H9 (cell line): ENCODE data around the gene PIGS. TPM values are rescaled to one million over a fixed set of nuclear protein-coding genes. Genes with fewer than 3 reads are reported as not detected.

Source experiments
- DNase-seq: peaks from one replicate; pipeline ENCODE4 v3.0.0-alpha.2; 2017
- H2AFZ ChIP-seq: one replicate; pipeline ENCODE4 v1.6.1; 2013; ENCODE audit warnings: mild to moderate bottlenecking, low read length, control low read depth, moderate library complexity
- H2AK5ac ChIP-seq: 2 replicates; pipeline ENCODE4 v1.6.1; 2013; ENCODE audit warnings: low read length, control low read depth, mixed read lengths; ENCODE audit not compliant: insufficient read length
- H2BK120ac ChIP-seq: one replicate; pipeline ENCODE4 v1.6.1; 2013; ENCODE audit warnings: low read depth, mild to moderate bottlenecking, low read length, control low read depth, inconsistent platforms; ENCODE audit not compliant: poor library complexity, severe bottlenecking
- H2BK12ac ChIP-seq: 2 replicates; pipeline ENCODE4 v1.6.1; 2013; ENCODE audit warnings: low read length, control low read depth, mixed read lengths, low read depth; ENCODE audit not compliant: insufficient read length
- H2BK15ac ChIP-seq: 2 replicates; pipeline ENCODE4 v1.6.1; 2013; ENCODE audit warnings: low read depth, low read length, control low read depth
- H2BK20ac ChIP-seq: one replicate; pipeline ENCODE4 v1.6.1; 2013; ENCODE audit warnings: low read depth, mild to moderate bottlenecking, low read length, control low read depth, inconsistent platforms; ENCODE audit not compliant: poor library complexity, severe bottlenecking
- H2BK5ac ChIP-seq: 2 replicates; pipeline ENCODE4 v1.6.1; 2013; ENCODE audit warnings: low read length, control low read depth, mixed read lengths; ENCODE audit not compliant: insufficient read length
- H3K14ac ChIP-seq: 2 replicates; pipeline ENCODE4 v1.6.1; 2013; ENCODE audit warnings: low read length, control low read depth; ENCODE audit not compliant: insufficient read depth
- H3K18ac ChIP-seq: 2 replicates; pipeline ENCODE4 v1.6.1; 2013; ENCODE audit warnings: low read depth, mild to moderate bottlenecking, mixed read lengths, low read length, control low read depth; ENCODE audit not compliant: insufficient read length
- H3K23ac ChIP-seq: 2 replicates; pipeline ENCODE4 v1.6.1; 2013; ENCODE audit warnings: low read length, control low read depth, mixed read lengths, low read depth; ENCODE audit not compliant: insufficient read length
- H3K23me2 ChIP-seq: 2 replicates; pipeline ENCODE4 v1.6.1; 2013; ENCODE audit warnings: low read depth, mild to moderate bottlenecking, mixed read lengths, low read length, control low read depth; ENCODE audit not compliant: insufficient read length, poor library complexity, severe bottlenecking
- H3K27ac ChIP-seq: 2 replicates; pipeline ENCODE4 v1.5.1; 2013; ENCODE audit warnings: low read length, control low read depth, mixed read lengths, low read depth; ENCODE audit not compliant: insufficient read length
- H3K27me3 ChIP-seq: 2 replicates; pipeline ENCODE4 v1.6.1; 2013; ENCODE audit warnings: low read length, control low read depth, inconsistent platforms; ENCODE audit not compliant: insufficient read depth
- H3K4ac ChIP-seq: 2 replicates; pipeline ENCODE4 v1.6.1; 2013; ENCODE audit warnings: low read depth, mild to moderate bottlenecking, control low read depth, inconsistent platforms, low read length, moderate library complexity
- H3K4me1 ChIP-seq: 2 replicates; pipeline ENCODE4 v1.6.1; 2013; ENCODE audit warnings: low read length, control low read depth, inconsistent platforms; ENCODE audit not compliant: insufficient read depth
- H3K4me2 ChIP-seq: 2 replicates; pipeline ENCODE4 v1.6.1; 2013; ENCODE audit warnings: low read length, control low read depth, mixed read lengths; ENCODE audit not compliant: insufficient read length, insufficient read depth
- H3K56ac ChIP-seq: 2 replicates; pipeline ENCODE4 v1.6.1; 2013; ENCODE audit warnings: low read depth, mild to moderate bottlenecking, mixed read lengths, low read length, control low read depth; ENCODE audit not compliant: insufficient read length
- H3K79me1 ChIP-seq: 2 replicates; pipeline ENCODE4 v1.6.1; 2013; ENCODE audit warnings: low read depth, mild to moderate bottlenecking, moderate library complexity, low read length, control low read depth, inconsistent platforms; ENCODE audit not compliant: insufficient read depth, poor library complexity, severe bottlenecking
- H3K79me2 ChIP-seq: 2 replicates; pipeline ENCODE4 v1.6.1; 2013; ENCODE audit warnings: low read length, control low read depth, inconsistent platforms; ENCODE audit not compliant: insufficient read depth
- H3K9ac ChIP-seq: 2 replicates; pipeline ENCODE4 v1.6.1; 2013; ENCODE audit warnings: low read length, control low read depth, mixed read lengths; ENCODE audit not compliant: insufficient read length; ENCODE audit errors: extremely low read depth
- H3K9me3 ChIP-seq: one replicate; pipeline ENCODE4 v1.6.1; 2013; ENCODE audit warnings: low read depth, low read length, inconsistent platforms; ENCODE audit not compliant: control insufficient read depth
- H3T11ph ChIP-seq: one replicate; pipeline ENCODE4 v1.6.1; 2013; ENCODE audit warnings: mild to moderate bottlenecking, low read length, control low read depth, inconsistent platforms
- H4K20me1 ChIP-seq: one replicate; pipeline ENCODE4 v1.6.1; 2013; ENCODE audit not compliant: control insufficient read depth, insufficient read length, insufficient read depth
- H4K5ac ChIP-seq: 2 replicates; pipeline ENCODE4 v1.6.1; 2013; ENCODE audit warnings: low read depth, mild to moderate bottlenecking, mixed read lengths, low read length, control low read depth; ENCODE audit not compliant: insufficient read length
- H4K8ac ChIP-seq: replicated peaks from 2 replicates; pipeline ENCODE4 v1.6.1; 2013; ENCODE audit warnings: low read length, control low read depth, mixed read lengths, low read depth; ENCODE audit not compliant: insufficient read length
- H4K91ac ChIP-seq: 2 replicates; pipeline ENCODE4 v1.6.1; 2013; ENCODE audit warnings: low read depth, mild to moderate bottlenecking, moderate library complexity, mixed read lengths, low read length, control low read depth; ENCODE audit not compliant: insufficient read length
- H3K27ac Mint-ChIP-seq, 3 experiments: 2 replicates in 2 of 3; 3 replicates in 1 of 3; pipeline ENCODE4 v1.8.0; 2020 to 2021; ENCODE audit warnings: mixed read lengths in 3 of 3, mild to moderate bottlenecking in 1 of 3, moderate library complexity in 1 of 3
- H3K27me3 Mint-ChIP-seq: 2 replicates; pipeline ENCODE4 v1.8.0; 2021; ENCODE audit warnings: low read depth, mild to moderate bottlenecking, moderate library complexity, mixed read lengths
- H3K36me3 Mint-ChIP-seq, 3 experiments: 2 replicates in 2 of 3; 3 replicates in 1 of 3; pipeline ENCODE4 v1.8.0; 2020 to 2021; ENCODE audit warnings: low read depth in 3 of 3, mixed read lengths in 3 of 3; ENCODE audit not compliant: insufficient read depth in 1 of 3
- H3K4me1 Mint-ChIP-seq, 2 experiments: 2 replicates each; pipeline ENCODE4 v1.8.0; 2020; ENCODE audit warnings: mixed read lengths in 2 of 2
- H3K4me3 Mint-ChIP-seq, 2 experiments: 2 replicates in 1 of 2; 3 replicates in 1 of 2; pipeline ENCODE4 v1.8.0; 2020 to 2021; ENCODE audit warnings: mild to moderate bottlenecking in 2 of 2, mixed read lengths in 2 of 2, moderate library complexity in 1 of 2
- H3K9me3 Mint-ChIP-seq, 2 experiments: 2 replicates in 1 of 2; 3 replicates in 1 of 2; pipeline ENCODE4 v1.8.0; 2020; ENCODE audit warnings: mild to moderate bottlenecking in 2 of 2, mixed read lengths in 2 of 2, moderate library complexity in 1 of 2
- WGBS: extraction: QIAGEN DNeasy Blood & Tissue Kit; methylation state at CpG from one replicate; pipeline ENCODE4 v1.1.7; 2013; ENCODE audit warnings: missing lambda C conversion rate, low lambda C conversion rate, mixed read lengths; ENCODE audit not compliant: insufficient read length; ENCODE audit errors: extremely low coverage; 5-methylcytosine and 5-hydroxymethylcytosine counted together
- total RNA-seq: library from RNA; stranded (reverse); gene quantifications from 2 replicates; pipeline ENCODE4 v1.2.1, GENCODE V29; 2021
- TF ChIP-seq, protein P1 (sequence below): fragments of 200-600 bp; sonication (generic); conservative IDR thresholded peaks from 3 replicates; pipeline ENCODE4 v1.8.0; 2021; ENCODE audit warnings: antibody characterized with exemption, mild to moderate bottlenecking

PIGS gene
- total RNA-seq, 1 experiment from 2014 or later, result 45.8 TPM

DNA sequence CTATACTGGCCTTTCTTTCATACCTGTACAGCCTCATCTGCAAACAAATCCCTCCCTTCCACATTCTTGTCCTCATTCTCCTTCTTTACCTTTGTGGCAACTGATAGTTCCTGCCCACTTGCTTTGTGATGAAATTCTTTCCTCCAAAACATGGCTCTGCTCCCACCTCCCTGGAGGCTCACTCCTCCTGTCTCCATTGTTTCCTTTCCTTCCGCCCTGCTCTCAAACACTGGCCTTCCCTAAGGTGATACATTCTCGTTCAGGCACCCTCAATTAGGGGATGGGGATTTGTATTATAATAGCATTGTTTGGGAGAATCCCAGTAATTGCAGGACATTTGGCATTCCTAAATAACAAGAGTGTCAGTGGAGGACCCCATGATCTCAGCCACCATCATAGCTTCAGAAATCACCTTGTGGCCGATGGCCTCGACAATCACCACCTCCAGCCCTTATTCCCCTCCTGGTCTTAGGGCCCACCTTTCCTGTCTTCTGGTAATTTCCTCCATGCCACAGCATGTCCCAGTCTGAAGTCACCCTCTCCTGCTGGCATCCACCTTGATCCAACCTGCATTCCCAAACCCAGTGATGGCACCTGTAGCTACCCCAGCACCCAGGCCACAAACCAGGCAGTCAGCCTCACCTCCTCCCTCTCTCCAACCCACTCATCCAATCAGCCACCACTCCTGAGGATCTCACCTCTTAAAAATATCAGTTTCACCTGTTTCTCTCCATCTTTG, 26.8 kb downstream of the PIGS start:
- Histone ChIP-seq H3K27me3 (no peaks in the 10 kb centered on the region), H3K79me1 (no peaks in the 10 kb centered on the region), H3K18ac (no peak overlapping the region), H2BK12ac (no peak overlapping the region), H2BK20ac (no peak overlapping the region), H3K27ac (no peak overlapping the region), H3K14ac (no peak overlapping the region), H2BK5ac (no peak overlapping the region), H2AK5ac (no peak overlapping the region), H3K9me3 (no peaks in the 10 kb centered on the region), H3K23ac (no peak overlapping the region), H3K79me2 (no peaks in the 10 kb centered on the region), H4K8ac (no peak overlapping the region), H2BK15ac (no peak overlapping the region), H2AFZ (no peak overlapping the region), H4K20me1 (no peaks in the 10 kb centered on the region), H3T11ph (no peak overlapping the region), H2BK120ac (no peak overlapping the region), H3K9ac (no peak overlapping the region), H3K4me1 (peaks cover 8% of the 10 kb centered on the region; the same call in 1 of the 2 replicates), H4K5ac (no peak overlapping the region), H3K4me2 (no peak overlapping the region), H3K4ac (no peak overlapping the region), H3K23me2 (no peaks in the 10 kb centered on the region), H4K91ac (no peak overlapping the region), H3K56ac (no peak overlapping the region)
- peak overlapping the region; percentile 42 to 97 (median 66); a peak in 5 of 7 replicates for H3K27ac Mint-ChIP-seq
- no peak for DNase-seq
- no peak overlapping the region for H3K4me3 Mint-ChIP-seq
- peaks cover 2 to 6% (median 3%) of the 10 kb centered on the region in 3 experiments; a peak in 4 of 7 replicates for H3K36me3 Mint-ChIP-seq
- WGBS, result no CpG with 5 or more reads among the region's 4 CpGs
- no peaks in the 10 kb centered on the region for H3K27me3 Mint-ChIP-seq
- H3K4me1 Mint-ChIP-seq, result peaks cover 25 to 44% of the 10 kb centered on the region in 2 experiments
- TF ChIP-seq, protein P1, sequence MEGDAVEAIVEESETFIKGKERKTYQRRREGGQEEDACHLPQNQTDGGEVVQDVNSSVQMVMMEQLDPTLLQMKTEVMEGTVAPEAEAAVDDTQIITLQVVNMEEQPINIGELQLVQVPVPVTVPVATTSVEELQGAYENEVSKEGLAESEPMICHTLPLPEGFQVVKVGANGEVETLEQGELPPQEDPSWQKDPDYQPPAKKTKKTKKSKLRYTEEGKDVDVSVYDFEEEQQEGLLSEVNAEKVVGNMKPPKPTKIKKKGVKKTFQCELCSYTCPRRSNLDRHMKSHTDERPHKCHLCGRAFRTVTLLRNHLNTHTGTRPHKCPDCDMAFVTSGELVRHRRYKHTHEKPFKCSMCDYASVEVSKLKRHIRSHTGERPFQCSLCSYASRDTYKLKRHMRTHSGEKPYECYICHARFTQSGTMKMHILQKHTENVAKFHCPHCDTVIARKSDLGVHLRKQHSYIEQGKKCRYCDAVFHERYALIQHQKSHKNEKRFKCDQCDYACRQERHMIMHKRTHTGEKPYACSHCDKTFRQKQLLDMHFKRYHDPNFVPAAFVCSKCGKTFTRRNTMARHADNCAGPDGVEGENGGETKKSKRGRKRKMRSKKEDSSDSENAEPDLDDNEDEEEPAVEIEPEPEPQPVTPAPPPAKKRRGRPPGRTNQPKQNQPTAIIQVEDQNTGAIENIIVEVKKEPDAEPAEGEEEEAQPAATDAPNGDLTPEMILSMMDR, result no peak
- no peaks in the 10 kb centered on the region for H3K9me3 Mint-ChIP-seq
